ENCODE measurements around the gene DCAF8L2. TPM values are rescaled to one million over a fixed set of nuclear protein-coding genes. Genes with fewer than 3 reads are reported as not detected.

The DCAF8L2 gene
- total RNA-seq, 1 experiment from 2014 or later, result not detected

DNA sequence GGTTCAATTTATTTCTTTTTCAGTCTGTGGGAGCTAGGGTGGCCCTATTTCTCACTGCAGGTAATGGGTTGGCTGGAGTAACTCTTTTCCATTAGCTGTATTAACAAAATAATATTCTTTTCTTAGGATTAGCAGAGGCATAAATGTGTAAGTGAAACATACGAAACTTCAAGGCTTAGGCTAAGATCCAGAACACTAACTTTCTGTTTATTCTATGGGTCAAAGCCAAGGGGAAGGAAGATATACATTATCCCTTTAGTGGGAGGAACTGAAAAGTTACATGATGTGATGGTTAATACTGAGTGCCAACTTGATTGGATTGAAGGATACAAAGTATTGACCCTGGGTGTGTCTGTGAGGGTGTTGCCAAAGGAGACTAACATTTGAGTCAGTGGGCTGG, 66.4 kb downstream of the DCAF8L2 start:
- Histone ChIP-seq H3T11ph (ENCODE audit: low read length) (no peak overlapping the region), H3K4me2 (ENCODE audit: insufficient read depth, insufficient read length, low read length) (no peak overlapping the region), H3K56ac (ENCODE audit: insufficient read length, low read depth, low read length) (no peak overlapping the region), H3K27ac (ENCODE audit: insufficient read length, low read depth, low read length) (no peak overlapping the region), H3K4ac (ENCODE audit: low read depth, low read length) (no peak overlapping the region), H2BK15ac (ENCODE audit: low read depth, low read length) (no peak overlapping the region), H3K9ac (ENCODE audit: extremely low read depth, insufficient read length, low read length) (no peak overlapping the region), H3K79me1 (ENCODE audit: insufficient read depth, low read depth, low read length, poor library complexity, severe bottlenecking) (no peaks in the 10 kb centered on the region), H3K23ac (ENCODE audit: insufficient read length, low read depth, low read length) (no peak overlapping the region), H3K14ac (ENCODE audit: insufficient read depth, low read length) (no peak overlapping the region), H4K5ac (ENCODE audit: insufficient read length, low read depth, low read length) (no peak overlapping the region), H3K79me2 (ENCODE audit: insufficient read depth, low read length) (no peaks in the 10 kb centered on the region), H3K4me1 (ENCODE audit: insufficient read depth, low read length) (no peaks in the 10 kb centered on the region), H3K27me3 (ENCODE audit: insufficient read depth, low read length) (no peaks in the 10 kb centered on the region), H4K8ac (replicated peaks; ENCODE audit: insufficient read length, low read depth, low read length) (no peak overlapping the region), H4K91ac (ENCODE audit: insufficient read length, low read depth, low read length) (no peak overlapping the region), H2BK20ac (ENCODE audit: low read depth, low read length, poor library complexity, severe bottlenecking) (no peak overlapping the region), H2AK5ac (ENCODE audit: insufficient read length, low read length) (no peak overlapping the region), H2BK5ac (ENCODE audit: insufficient read length, low read length) (no peak overlapping the region), H2BK120ac (ENCODE audit: low read depth, low read length, poor library complexity, severe bottlenecking) (no peak overlapping the region), H4K20me1 (ENCODE audit: control insufficient read depth, insufficient read depth, insufficient read length) (no peaks in the 10 kb centered on the region), H2BK12ac (ENCODE audit: insufficient read length, low read depth, low read length) (no peak overlapping the region), H3K9me3 (ENCODE audit: control insufficient read depth, low read depth, low read length) (peaks cover 22% of the 10 kb centered on the region), H3K18ac (ENCODE audit: insufficient read length, low read depth, low read length) (no peak overlapping the region), H3K23me2 (ENCODE audit: insufficient read length, low read depth, low read length, poor library complexity, severe bottlenecking) (no peaks in the 10 kb centered on the region), H2AFZ (ENCODE audit: low read length) (no peak overlapping the region)
- Mint-ChIP-seq H3K36me3 (ENCODE audit: insufficient read depth in 1 of 3, low read depth in 3 of 3) (peaks cover 0 to 3% (median 2%) of the 10 kb centered on the region in 3 experiments; a peak in 3 of 7 replicates), H3K4me3 (no peak overlapping the region), H3K9me3 (peaks cover 38 to 45% of the 10 kb centered on the region in 2 experiments), H3K27ac (no peak overlapping the region), H3K4me1 (no peaks in the 10 kb centered on the region), H3K27me3 (ENCODE audit: low read depth) (no peaks in the 10 kb centered on the region)
- TF ChIP-seq, protein P1, sequence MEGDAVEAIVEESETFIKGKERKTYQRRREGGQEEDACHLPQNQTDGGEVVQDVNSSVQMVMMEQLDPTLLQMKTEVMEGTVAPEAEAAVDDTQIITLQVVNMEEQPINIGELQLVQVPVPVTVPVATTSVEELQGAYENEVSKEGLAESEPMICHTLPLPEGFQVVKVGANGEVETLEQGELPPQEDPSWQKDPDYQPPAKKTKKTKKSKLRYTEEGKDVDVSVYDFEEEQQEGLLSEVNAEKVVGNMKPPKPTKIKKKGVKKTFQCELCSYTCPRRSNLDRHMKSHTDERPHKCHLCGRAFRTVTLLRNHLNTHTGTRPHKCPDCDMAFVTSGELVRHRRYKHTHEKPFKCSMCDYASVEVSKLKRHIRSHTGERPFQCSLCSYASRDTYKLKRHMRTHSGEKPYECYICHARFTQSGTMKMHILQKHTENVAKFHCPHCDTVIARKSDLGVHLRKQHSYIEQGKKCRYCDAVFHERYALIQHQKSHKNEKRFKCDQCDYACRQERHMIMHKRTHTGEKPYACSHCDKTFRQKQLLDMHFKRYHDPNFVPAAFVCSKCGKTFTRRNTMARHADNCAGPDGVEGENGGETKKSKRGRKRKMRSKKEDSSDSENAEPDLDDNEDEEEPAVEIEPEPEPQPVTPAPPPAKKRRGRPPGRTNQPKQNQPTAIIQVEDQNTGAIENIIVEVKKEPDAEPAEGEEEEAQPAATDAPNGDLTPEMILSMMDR (conservative IDR thresholded peaks at IDR 0.05), result no peak
- no peak for DNase-seq
- no CpG with 5 or more reads among the region's 1 CpG for WGBS (ENCODE audit: extremely low coverage, insufficient read length, low lambda C conversion rate)

Measured in H9 (cell line).